Glomerular visceral epithelial cell (primary cell): ENCODE results near the gene MAN1C1.
"Not testable (repeated sequence)": the region's sequence is repeated elsewhere in the genome, so short reads cannot be mapped to it uniquely, and the experiment has no call there.

ENCODE experiments used
- DNase-seq: peaks from one replicate; pipeline ENCODE4 v3.0.0-alpha.2; 2016; ENCODE audit errors: extremely low spot score

The MAN1C1 gene

GRCh38 chr1:25698252-25698651, 81.7 kb downstream of the MAN1C1 start:
- DNase-seq = no peak

- DNase-seq = not testable (repeated sequence)
Observed at GRCh38 chr1:25699059-25699458, 82.5 kb downstream of the MAN1C1 start.

GRCh38 chr1:25699500-25700143, 83.0 kb downstream of the MAN1C1 start:
- DNase-seq = no peak

GRCh38 chr1:25700144-25700523, 83.5 kb downstream of the MAN1C1 start:
- no peak for DNase-seq

GRCh38 chr1:25700626-25701025, 84.0 kb downstream of the MAN1C1 start:
- no peak for DNase-seq

- DNase-seq = no peak
Observed at GRCh38 chr1:25701030-25701785, 84.6 kb downstream of the MAN1C1 start.

- DNase-seq = no peak
Observed at GRCh38 chr1:25702101-25702775, 85.6 kb downstream of the MAN1C1 start.

- no peak for DNase-seq
Observed at GRCh38 chr1:25703041-25703440, 86.5 kb downstream of the MAN1C1 start.

- no peak for DNase-seq
Observed at GRCh38 chr1:25703671-25704266, 87.2 kb downstream of the MAN1C1 start.

GRCh38 chr1:25704267-25704691, 87.7 kb downstream of the MAN1C1 start:
- no peak for DNase-seq

GRCh38 chr1:25705699-25706098, 89.1 kb downstream of the MAN1C1 start:
- DNase-seq = no peak

GRCh38 chr1:25706146-25707089, 89.8 kb downstream of the MAN1C1 start:
- DNase-seq = no peak

GRCh38 chr1:25707280-25708016, 90.9 kb downstream of the MAN1C1 start:
- DNase-seq = no peak

- DNase-seq = no peak
Observed at GRCh38 chr1:25710583-25711347, 94.2 kb downstream of the MAN1C1 start.

- no peak for DNase-seq
Observed at GRCh38 chr1:25711555-25712298, 95.1 kb downstream of the MAN1C1 start.

GRCh38 chr1:25712299-25712970, 95.8 kb downstream of the MAN1C1 start:
- DNase-seq = no peak

- no peak for DNase-seq
Observed at GRCh38 chr1:25713961-25714360, 97.4 kb downstream of the MAN1C1 start.

GRCh38 chr1:25714372-25714931, 97.9 kb downstream of the MAN1C1 start:
- no peak for DNase-seq
